SK-N-SH (cell line): Measurements from ENCODE around the gene REN.

Source experiments
- EP300 ChIP-seq, 2 experiments: IDR thresholded peaks; 2 replicates each; pipeline versions ENCODE4 v1.4.0 to v1.6.1; 2012; ENCODE audit warnings: borderline replicate concordance in 1 of 2, low read depth in 1 of 2, low read length in 1 of 2
- NRF1 ChIP-seq: IDR thresholded peaks from 2 replicates; pipeline ENCODE4 v1.6.1; 2012; ENCODE audit warnings: low read depth, mild to moderate bottlenecking, low read length
- RAD21 ChIP-seq: IDR thresholded peaks from 2 replicates; pipeline ENCODE4 v1.6.1; 2012; ENCODE audit warnings: mild to moderate bottlenecking, low read length
- RCOR1 ChIP-seq: fragments of 150-350 bp; IDR thresholded peaks from 2 replicates; pipeline ENCODE4 v1.6.1; 2017; ENCODE audit warnings: antibody characterized with exemption, low read length
- TAF1 ChIP-seq: IDR thresholded peaks from 2 replicates; pipeline ENCODE4 v1.6.1; 2012; ENCODE audit warnings: low read depth, mild to moderate bottlenecking, low read length, moderate library complexity, borderline replicate concordance
- TEAD4 ChIP-seq: IDR thresholded peaks from 2 replicates; pipeline ENCODE4 v1.4.0; 2012; ENCODE audit warnings: mild to moderate bottlenecking, borderline replicate concordance; ENCODE audit not compliant: insufficient read depth
- YY1 ChIP-seq: IDR thresholded peaks from 2 replicates; pipeline ENCODE4 v1.4.0; 2012; ENCODE audit warnings: low read depth, mild to moderate bottlenecking
- TF ChIP-seq, protein P1 (sequence below): fragments of 200-600 bp; sonication (generic); IDR thresholded peaks from 2 replicates; pipeline ENCODE4 v1.6.1; 2017; ENCODE audit warnings: antibody characterized with exemption, mild to moderate bottlenecking, moderate library complexity
- TF ChIP-seq, protein P2 (sequence below): fragments of 150-350 bp; IDR thresholded peaks from 2 replicates; pipeline ENCODE4 v1.6.1; 2016; ENCODE audit warnings: mild to moderate bottlenecking, low read depth, low read length

GRCh38 chr1:204186597-204186996 lies 20.5 kb upstream of the REN start:
- TF ChIP-seq, protein P1, sequence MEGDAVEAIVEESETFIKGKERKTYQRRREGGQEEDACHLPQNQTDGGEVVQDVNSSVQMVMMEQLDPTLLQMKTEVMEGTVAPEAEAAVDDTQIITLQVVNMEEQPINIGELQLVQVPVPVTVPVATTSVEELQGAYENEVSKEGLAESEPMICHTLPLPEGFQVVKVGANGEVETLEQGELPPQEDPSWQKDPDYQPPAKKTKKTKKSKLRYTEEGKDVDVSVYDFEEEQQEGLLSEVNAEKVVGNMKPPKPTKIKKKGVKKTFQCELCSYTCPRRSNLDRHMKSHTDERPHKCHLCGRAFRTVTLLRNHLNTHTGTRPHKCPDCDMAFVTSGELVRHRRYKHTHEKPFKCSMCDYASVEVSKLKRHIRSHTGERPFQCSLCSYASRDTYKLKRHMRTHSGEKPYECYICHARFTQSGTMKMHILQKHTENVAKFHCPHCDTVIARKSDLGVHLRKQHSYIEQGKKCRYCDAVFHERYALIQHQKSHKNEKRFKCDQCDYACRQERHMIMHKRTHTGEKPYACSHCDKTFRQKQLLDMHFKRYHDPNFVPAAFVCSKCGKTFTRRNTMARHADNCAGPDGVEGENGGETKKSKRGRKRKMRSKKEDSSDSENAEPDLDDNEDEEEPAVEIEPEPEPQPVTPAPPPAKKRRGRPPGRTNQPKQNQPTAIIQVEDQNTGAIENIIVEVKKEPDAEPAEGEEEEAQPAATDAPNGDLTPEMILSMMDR, result no peak
- TF ChIP-seq YY1 (no peak), EP300 (IDR thresholded peaks at IDR 0.05; ENCODE audit: borderline replicate concordance in 1 of 2, low read depth in 1 of 2, low read length in 1 of 2) (no peak), RAD21 (no peak), RCOR1 (no peak), TAF1 (no peak), NRF1 (no peak), TEAD4 (no peak)
- TF ChIP-seq, protein P2, sequence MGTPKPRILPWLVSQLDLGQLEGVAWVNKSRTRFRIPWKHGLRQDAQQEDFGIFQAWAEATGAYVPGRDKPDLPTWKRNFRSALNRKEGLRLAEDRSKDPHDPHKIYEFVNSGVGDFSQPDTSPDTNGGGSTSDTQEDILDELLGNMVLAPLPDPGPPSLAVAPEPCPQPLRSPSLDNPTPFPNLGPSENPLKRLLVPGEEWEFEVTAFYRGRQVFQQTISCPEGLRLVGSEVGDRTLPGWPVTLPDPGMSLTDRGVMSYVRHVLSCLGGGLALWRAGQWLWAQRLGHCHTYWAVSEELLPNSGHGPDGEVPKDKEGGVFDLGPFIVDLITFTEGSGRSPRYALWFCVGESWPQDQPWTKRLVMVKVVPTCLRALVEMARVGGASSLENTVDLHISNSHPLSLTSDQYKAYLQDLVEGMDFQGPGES, result no peak
